Mesenchymal stem cell (in vitro differentiated cells and primary cell): Measurements from ENCODE around the gene ALB.

Experiments used
- DNase-seq: peaks from one replicate; pipeline ENCODE4 v3.0.0-alpha.2; 2013
- H2AFZ ChIP-seq: one replicate; pipeline ENCODE4 v1.6.1; 2013; ENCODE audit warnings: low read depth, mild to moderate bottlenecking, control low read depth, inconsistent platforms, low read length, moderate library complexity
- H2AK5ac ChIP-seq: 2 replicates; pipeline ENCODE4 v1.6.1; 2013; ENCODE audit warnings: low read length, moderate library complexity, mild to moderate bottlenecking, inconsistent platforms; ENCODE audit not compliant: severe bottlenecking
- H2BK120ac ChIP-seq: one replicate; pipeline ENCODE4 v1.6.1; 2013; ENCODE audit warnings: low read depth, mild to moderate bottlenecking, inconsistent platforms, low read length, moderate library complexity
- H2BK12ac ChIP-seq, 2 experiments: one replicate each; pipeline ENCODE4 v1.6.1; 2013; ENCODE audit warnings: inconsistent platforms in 2 of 2, low read length in 2 of 2, mild to moderate bottlenecking in 2 of 2, moderate library complexity in 2 of 2, control low read depth in 1 of 2
- H2BK15ac ChIP-seq: one replicate; pipeline ENCODE4 v1.6.1; 2013; ENCODE audit warnings: mild to moderate bottlenecking, low read depth, inconsistent platforms; ENCODE audit not compliant: poor library complexity, severe bottlenecking
- H2BK5ac ChIP-seq: 2 replicates; pipeline ENCODE4 v1.6.1; 2013; ENCODE audit warnings: low read depth, mild to moderate bottlenecking, low read length, control low read depth, inconsistent platforms; ENCODE audit not compliant: poor library complexity, severe bottlenecking
- H3K14ac ChIP-seq, 2 experiments: one replicate each; pipeline ENCODE4 v1.6.1; 2013; ENCODE audit warnings: inconsistent platforms in 2 of 2, low read length in 2 of 2, control low read depth in 1 of 2, mild to moderate bottlenecking in 1 of 2, moderate library complexity in 1 of 2
- H3K18ac ChIP-seq, 2 experiments: one replicate each; pipeline ENCODE4 v1.6.1; 2013; ENCODE audit warnings: inconsistent platforms in 2 of 2, low read length in 2 of 2, control low read depth in 1 of 2, low read depth in 1 of 2, mild to moderate bottlenecking in 1 of 2
- H3K23ac ChIP-seq, 2 experiments: one replicate each; pipeline ENCODE4 v1.6.1; 2013; ENCODE audit warnings: inconsistent platforms in 2 of 2, low read length in 2 of 2, mild to moderate bottlenecking in 2 of 2, moderate library complexity in 2 of 2, control low read depth in 1 of 2
- H3K27ac ChIP-seq: 2 replicates; pipeline ENCODE4 v1.5.1; 2013; ENCODE audit warnings: mild to moderate bottlenecking, moderate library complexity, low read length, control low read depth, inconsistent platforms; ENCODE audit not compliant: poor library complexity, severe bottlenecking
- H3K27me3 ChIP-seq, 2 experiments: 2 replicates each; pipeline versions ENCODE4 v1.6.1 to v1.7.0; 2013; ENCODE audit warnings: low read length in 2 of 2, mild to moderate bottlenecking in 2 of 2, moderate library complexity in 2 of 2, control low read depth in 1 of 2, inconsistent platforms in 1 of 2; ENCODE audit not compliant: control insufficient read depth in 1 of 2, insufficient read depth in 1 of 2
- H3K36me3 ChIP-seq, 2 experiments: 2 replicates each; pipeline versions ENCODE4 v1.6.1 to v1.7.0; 2013; ENCODE audit warnings: low read length in 2 of 2, control low read depth in 1 of 2, inconsistent platforms in 1 of 2, low read depth in 1 of 2, mild to moderate bottlenecking in 1 of 2; ENCODE audit not compliant: insufficient read depth in 2 of 2, control insufficient read depth in 1 of 2
- H3K4ac ChIP-seq, 2 experiments: one replicate each; pipeline ENCODE4 v1.6.1; 2013; ENCODE audit warnings: inconsistent platforms in 2 of 2, low read length in 2 of 2, mild to moderate bottlenecking in 2 of 2, moderate library complexity in 2 of 2, control low read depth in 1 of 2, low read depth in 1 of 2
- H3K4me1 ChIP-seq: 2 replicates; pipeline ENCODE4 v1.6.1; 2013; ENCODE audit warnings: low read depth, low read length, control low read depth; ENCODE audit not compliant: control insufficient read depth, insufficient read depth
- H3K4me2 ChIP-seq: 2 replicates; pipeline ENCODE4 v1.6.1; 2013; ENCODE audit warnings: low read length, mild to moderate bottlenecking, inconsistent platforms; ENCODE audit not compliant: poor library complexity, severe bottlenecking
- H3K4me3 ChIP-seq, 2 experiments: 2 replicates each; pipeline versions ENCODE4 v1.5.1 to v1.7.0; 2013; ENCODE audit warnings: low read length in 2 of 2, mild to moderate bottlenecking in 2 of 2, control low read depth in 1 of 2, low read depth in 1 of 2; ENCODE audit not compliant: insufficient read depth in 1 of 2
- H3K79me1 ChIP-seq: replicated peaks from 2 replicates; pipeline ENCODE4 v1.6.1; 2013; ENCODE audit warnings: mild to moderate bottlenecking, control low read depth, low read length, inconsistent platforms; ENCODE audit not compliant: poor library complexity, severe bottlenecking
- H3K9ac ChIP-seq: 2 replicates; pipeline ENCODE4 v1.7.0; 2013; ENCODE audit warnings: mild to moderate bottlenecking, low read length, moderate library complexity
- H3K9me3 ChIP-seq: 2 replicates; pipeline ENCODE4 v1.7.0; 2013; ENCODE audit warnings: mild to moderate bottlenecking, low read length; ENCODE audit not compliant: control insufficient read depth
- H4K8ac ChIP-seq: one replicate; pipeline ENCODE4 v1.6.1; 2013; ENCODE audit warnings: inconsistent platforms, mild to moderate bottlenecking, low read length, moderate library complexity
- H4K91ac ChIP-seq: one replicate; pipeline ENCODE4 v1.6.1; 2013; ENCODE audit warnings: mild to moderate bottlenecking, low read length, inconsistent platforms
- WGBS: methylation state at CpG from one replicate; pipeline ENCODE4 v1.1.7; 2013; ENCODE audit warnings: mixed read lengths; 5-methylcytosine and 5-hydroxymethylcytosine counted together

Gene ALB

GRCh38 chr4:73450398-73451004, 46.4 kb downstream of the ALB start:
- no peaks in the 10 kb centered on the region for H3K27me3 ChIP-seq
- peak; percentile 64 for DNase-seq
- peak overlapping the region; percentile 98 for H2BK5ac ChIP-seq
- no peak overlapping the region for H2AK5ac ChIP-seq
- H3K4ac ChIP-seq, result no peak overlapping the region
- no peak overlapping the region for H4K91ac ChIP-seq
- peak overlapping the region in 1 of 2 experiments; percentile 49 for H2BK12ac ChIP-seq
- no peak overlapping the region for H3K18ac ChIP-seq
- H2BK15ac ChIP-seq, result no peak overlapping the region
- H3K27ac ChIP-seq, result peak overlapping the region; percentile 98
- peak overlapping the region; percentile 65 for H3K4me2 ChIP-seq
- H3K9ac ChIP-seq, result peak overlapping the region; percentile 83
- H3K4me1 ChIP-seq, result peaks cover 4% of the 10 kb centered on the region
- no peaks in the 10 kb centered on the region for H3K79me1 ChIP-seq
- H3K23ac ChIP-seq, result no peak overlapping the region
- H3K9me3 ChIP-seq, result no peaks in the 10 kb centered on the region
- H3K14ac ChIP-seq, result no peak overlapping the region
- no peaks in the 10 kb centered on the region for H3K36me3 ChIP-seq
- WGBS, result 49% methylated on average over 7 of the region's 9 CpGs
- no peak overlapping the region for H2BK120ac ChIP-seq
- H3K4me3 ChIP-seq, result peak overlapping the region in 1 of 2 experiments; percentile 67
- H4K8ac ChIP-seq, result peak overlapping the region; percentile 65
- peak overlapping the region; percentile 75 for H2AFZ ChIP-seq

GRCh38 chr4:73451404-73451803, 47.3 kb downstream of the ALB start:
- peaks cover 4% of the 10 kb centered on the region for H3K4me1 ChIP-seq
- no CpG with 5 or more reads among the region's 3 CpGs for WGBS

DNA sequence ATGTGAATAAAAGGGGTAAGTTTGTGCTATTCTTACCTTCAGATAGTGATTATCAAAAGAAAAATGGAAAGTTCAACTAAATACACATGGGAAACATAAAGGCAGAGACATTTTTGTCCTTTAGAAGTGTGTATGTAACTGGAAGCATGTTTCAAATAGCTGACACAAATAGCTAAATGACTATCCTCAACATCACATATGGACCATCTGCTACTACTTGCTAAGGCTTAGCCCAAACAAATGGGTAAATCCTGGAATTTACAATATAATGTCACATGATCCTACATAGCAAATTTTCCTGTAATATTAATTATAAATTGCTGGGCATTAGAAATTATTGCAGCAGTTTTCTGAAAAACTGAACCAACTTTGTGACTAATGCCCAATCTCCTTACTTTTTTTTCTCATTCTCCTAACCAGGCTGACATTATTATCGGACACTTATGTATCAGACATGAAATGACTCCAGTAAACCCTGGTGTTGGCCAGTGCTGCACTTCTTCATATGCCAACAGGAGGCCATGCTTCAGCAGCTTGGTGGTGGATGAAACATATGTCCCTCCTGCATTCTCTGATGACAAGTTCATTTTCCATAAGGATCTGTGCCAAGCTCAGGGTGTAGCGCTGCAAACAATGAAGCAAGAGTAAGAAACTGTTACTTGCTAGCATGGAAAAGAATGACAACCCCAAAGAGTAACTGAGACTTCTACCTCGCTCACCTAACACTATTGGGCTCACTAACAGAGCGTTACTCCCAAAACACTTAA, 48.1 kb downstream of the ALB start:
- Histone ChIP-seq H3K4ac (no peak overlapping the region), H4K8ac (no peak overlapping the region), H3K4me3 (no peak overlapping the region), H2BK5ac (no peak overlapping the region), H3K9me3 (no peaks in the 10 kb centered on the region), H4K91ac (no peak overlapping the region), H2AK5ac (peak overlapping the region; percentile 83), H3K14ac (no peak overlapping the region), H3K36me3 (no peaks in the 10 kb centered on the region), H3K4me2 (no peak overlapping the region), H2BK12ac (no peak overlapping the region), H3K18ac (no peak overlapping the region), H2BK15ac (no peak overlapping the region), H3K79me1 (no peaks in the 10 kb centered on the region), H3K27ac (no peak overlapping the region), H2AFZ (no peak overlapping the region), H3K9ac (no peak overlapping the region), H3K27me3 (no peaks in the 10 kb centered on the region), H3K23ac (no peak overlapping the region), H3K4me1 (peaks cover 4% of the 10 kb centered on the region), H2BK120ac (no peak overlapping the region)
- WGBS, result 97% methylated on average over 2 of the region's 4 CpGs
- no peak for DNase-seq

More at GRCh38 chr4:73451404-73451803, 47.3 kb downstream of the ALB start:
- Histone ChIP-seq H3K27me3 (no peaks in the 10 kb centered on the region), H3K4me3 (peak overlapping the region in 1 of 2 experiments; percentile 67), H3K14ac (no peak overlapping the region), H2BK12ac (no peak overlapping the region), H3K79me1 (no peaks in the 10 kb centered on the region), H2BK120ac (no peak overlapping the region), H3K27ac (peak overlapping the region; percentile 53), H4K91ac (no peak overlapping the region), H2AFZ (no peak overlapping the region), H3K36me3 (no peaks in the 10 kb centered on the region), H3K4me2 (no peak overlapping the region), H4K8ac (no peak overlapping the region), H3K9me3 (no peaks in the 10 kb centered on the region), H2AK5ac (no peak overlapping the region), H2BK5ac (no peak overlapping the region), H3K9ac (no peak overlapping the region), H3K18ac (no peak overlapping the region), H3K23ac (no peak overlapping the region), H3K4ac (no peak overlapping the region), H2BK15ac (no peak overlapping the region)
- DNase-seq, result peak; percentile 29

GRCh38 chr4:73452953-73453700, 49.0 kb downstream of the ALB start:
- H3K27ac ChIP-seq, result peak overlapping the region; percentile 57
- H4K8ac ChIP-seq, result no peak overlapping the region
- no peak overlapping the region for H3K4ac ChIP-seq
- H3K4me3 ChIP-seq, result no peak overlapping the region
- H2AFZ ChIP-seq, result no peak overlapping the region
- H3K9ac ChIP-seq, result no peak overlapping the region
- H3K27me3 ChIP-seq, result no peaks in the 10 kb centered on the region
- no peak overlapping the region for H3K14ac ChIP-seq
- no peak overlapping the region for H3K18ac ChIP-seq
- no peak overlapping the region for H2BK15ac ChIP-seq
- peaks cover 4% of the 10 kb centered on the region for H3K4me1 ChIP-seq
- no peak overlapping the region for H2AK5ac ChIP-seq
- no peak overlapping the region for H2BK12ac ChIP-seq
- no peaks in the 10 kb centered on the region for H3K9me3 ChIP-seq
- H3K23ac ChIP-seq, result no peak overlapping the region
- no peak for DNase-seq
- WGBS, result 54% methylated on average over 1 of the region's 2 CpGs
- no peaks in the 10 kb centered on the region for H3K36me3 ChIP-seq
- no peak overlapping the region for H2BK120ac ChIP-seq
- no peak overlapping the region for H2BK5ac ChIP-seq
- no peak overlapping the region for H4K91ac ChIP-seq
- no peaks in the 10 kb centered on the region for H3K79me1 ChIP-seq
- no peak overlapping the region for H3K4me2 ChIP-seq
